Measurements from ENCODE around the gene EML6.

EML6 gene

GRCh38 chr2:54950811-54951210, 227.3 kb downstream of the EML6 start:
- no peak for DNase-seq

- no peak for DNase-seq
These were observed 229.0 kb downstream of the EML6 start for GRCh38 chr2:54952425-54952824.

GRCh38 chr2:54952978-54953456, 229.6 kb downstream of the EML6 start:
- peak; percentile 8 for DNase-seq

GRCh38 chr2:54954158-54954557, 230.7 kb downstream of the EML6 start:
- no peak for DNase-seq

GRCh38 chr2:54954705-54955357, 231.4 kb downstream of the EML6 start:
- DNase-seq = no peak

GRCh38 chr2:54955358-54956110, 232.1 kb downstream of the EML6 start:
- DNase-seq = no peak

GRCh38 chr2:54956111-54956627, 232.7 kb downstream of the EML6 start:
- DNase-seq = no peak

- no peak for DNase-seq
These were observed 234.0 kb downstream of the EML6 start for GRCh38 chr2:54957321-54957999.

GRCh38 chr2:54958717-54959371, 235.4 kb downstream of the EML6 start:
- no peak for DNase-seq

GRCh38 chr2:54960164-54960563, 236.7 kb downstream of the EML6 start:
- no peak for DNase-seq

GRCh38 chr2:54962511-54962910, 239.0 kb downstream of the EML6 start:
- DNase-seq = no peak

- no peak for DNase-seq
These were observed 239.5 kb downstream of the EML6 start for GRCh38 chr2:54962935-54963440.

GRCh38 chr2:54963476-54963875, 240.0 kb downstream of the EML6 start:
- no peak for DNase-seq

GRCh38 chr2:54964271-54964670, 240.8 kb downstream of the EML6 start:
- no peak for DNase-seq

- DNase-seq = no peak
These were observed 241.4 kb downstream of the EML6 start for GRCh38 chr2:54964816-54965215.

- no peak for DNase-seq
These were observed 242.0 kb downstream of the EML6 start for GRCh38 chr2:54965425-54965824.

- DNase-seq = no peak
These were observed 242.8 kb downstream of the EML6 start for GRCh38 chr2:54966165-54966832.

GRCh38 chr2:54966837-54967236, 243.4 kb downstream of the EML6 start:
- DNase-seq = no peak

- DNase-seq = no peak
These were observed 243.8 kb downstream of the EML6 start for GRCh38 chr2:54967269-54967668.

- no peak for DNase-seq
These were observed 244.4 kb downstream of the EML6 start for GRCh38 chr2:54967759-54968365.

- no peak for DNase-seq
These were observed 245.2 kb downstream of the EML6 start for GRCh38 chr2:54968561-54969218.
